T-cell (primary cell): Measurements from ENCODE around the gene IFT27. TPM values are rescaled to one million over a fixed set of nuclear protein-coding genes. Genes with fewer than 3 reads are reported as not detected.

Experiments
- ATAC-seq, 4 experiments: fragments of 200-7000 bp in 3 of 4; fragments of 150-1000 bp in 1 of 4; cut with Tn5 transposase; replicated peaks in 1 of 4; 1 replicate in 3 of 4; 2 replicates in 1 of 4; pipeline ENCODE4 v1.10.0; 2021; ENCODE audit warnings: moderate library complexity in 3 of 4, mild to moderate bottlenecking in 2 of 4, moderate number of reproducible peaks in 1 of 4
- CTCF ChIA-PET, 2 donors: fragments of 300-600 bp; sonication (Branson Sonifier 250); formaldehyde crosslinking; loops; one replicate each; lab custom pipeline; 2022; ENCODE audit warnings: antibody characterized with exemption in 2 of 2; lab: Charles Lee
- POLR2A ChIA-PET, 2 donors: fragments of 300-600 bp; sonication (Branson Sonifier 250); formaldehyde crosslinking; loops; one replicate each; lab custom pipeline; 2022; ENCODE audit warnings: antibody characterized with exemption in 2 of 2; lab: Charles Lee
- DNase-seq, 35 experiments: peaks; one replicate each; pipeline versions ENCODE4 v3.0.0 to v3.0.0-alpha.2; 2013 to 2023
- H3K27ac ChIP-seq: one replicate; pipeline ENCODE4 v1.5.1; 2013; ENCODE audit warnings: low read length
- H3K27me3 ChIP-seq, 2 experiments: replicated peaks in 1 of 2; 1 replicate in 1 of 2; 2 replicates in 1 of 2; pipeline versions ENCODE4 v1.6.1 to v1.7.0; 2013; ENCODE audit warnings: low read length in 1 of 2, mixed read lengths in 1 of 2; ENCODE audit not compliant: control insufficient read depth in 2 of 2, insufficient read depth in 2 of 2; ENCODE audit errors: extremely low read depth in 1 of 2
- H3K36me3 ChIP-seq, 2 donors: 1 replicate in 1 of 2; 2 replicates in 1 of 2; pipeline versions ENCODE4 v1.6.1 to v1.7.0; 2013; ENCODE audit warnings: low read length in 1 of 2; ENCODE audit not compliant: control insufficient read depth in 2 of 2, insufficient read depth in 1 of 2; ENCODE audit errors: extremely low read depth in 1 of 2
- H3K4me1 ChIP-seq, 2 experiments: 1 replicate in 1 of 2; 2 replicates in 1 of 2; pipeline versions ENCODE4 v1.6.1 to v1.7.0; 2013; ENCODE audit warnings: low read length in 2 of 2, mixed read lengths in 1 of 2; ENCODE audit not compliant: insufficient read depth in 2 of 2, control insufficient read depth in 1 of 2; ENCODE audit errors: extremely low read depth in 1 of 2
- H3K4me3 ChIP-seq, 2 donors: 1 replicate in 1 of 2; 2 replicates in 1 of 2; pipeline versions ENCODE4 v1.5.1 to v1.7.0; 2013; ENCODE audit warnings: mild to moderate bottlenecking in 2 of 2, low read length in 1 of 2, moderate library complexity in 1 of 2; ENCODE audit not compliant: control insufficient read depth in 1 of 2; ENCODE audit errors: extremely low read depth in 1 of 2
- H3K9me3 ChIP-seq: 2 replicates; pipeline ENCODE4 v1.7.0; 2013
- H3K27ac Mint-ChIP-seq, 2 donors: one replicate each; pipeline ENCODE4 v1.8.0; 2020 to 2021; ENCODE audit warnings: mild to moderate bottlenecking in 2 of 2, mixed read lengths in 2 of 2
- H3K27me3 Mint-ChIP-seq, 2 donors: one replicate each; pipeline ENCODE4 v1.8.0; 2021 to 2022; ENCODE audit warnings: mixed read lengths in 2 of 2
- H3K36me3 Mint-ChIP-seq: one replicate; pipeline ENCODE4 v1.8.0; 2021; ENCODE audit warnings: mixed read lengths
- H3K4me1 Mint-ChIP-seq, 3 donors: one replicate each; pipeline ENCODE4 v1.8.0; 2020 to 2022; ENCODE audit warnings: mixed read lengths in 3 of 3, mild to moderate bottlenecking in 1 of 3
- H3K4me3 Mint-ChIP-seq, 3 donors: one replicate each; pipeline ENCODE4 v1.8.0; 2020 to 2022; ENCODE audit warnings: mild to moderate bottlenecking in 3 of 3, mixed read lengths in 3 of 3, moderate library complexity in 3 of 3
- H3K9me3 Mint-ChIP-seq, 3 donors: one replicate each; pipeline ENCODE4 v1.8.0; 2020 to 2022; ENCODE audit warnings: mixed read lengths in 3 of 3
- WGBS: methylation state at CpG from one replicate; pipeline ENCODE4 v1.1.5; 2013; ENCODE audit warnings: missing lambda C conversion rate; ENCODE audit not compliant: insufficient coverage; 5-methylcytosine and 5-hydroxymethylcytosine counted together
- total RNA-seq, 35 experiments: library from RNA in 6 of 35; stranded (reverse) in 6 of 35; fragments of 120-200 nt in 1 of 35; gene quantifications; one replicate each; pipeline versions ENCODE4 v1.2.1 to v1.2.4 and lab custom pipeline; 2013 to 2026

IFT27 gene
- total RNA-seq, 5 donors from 2014 or later (not counting 1 experiment from before 2014, with no cell fraction given) = 19.1 to 34.5 (median 32.0) TPM

DNA sequence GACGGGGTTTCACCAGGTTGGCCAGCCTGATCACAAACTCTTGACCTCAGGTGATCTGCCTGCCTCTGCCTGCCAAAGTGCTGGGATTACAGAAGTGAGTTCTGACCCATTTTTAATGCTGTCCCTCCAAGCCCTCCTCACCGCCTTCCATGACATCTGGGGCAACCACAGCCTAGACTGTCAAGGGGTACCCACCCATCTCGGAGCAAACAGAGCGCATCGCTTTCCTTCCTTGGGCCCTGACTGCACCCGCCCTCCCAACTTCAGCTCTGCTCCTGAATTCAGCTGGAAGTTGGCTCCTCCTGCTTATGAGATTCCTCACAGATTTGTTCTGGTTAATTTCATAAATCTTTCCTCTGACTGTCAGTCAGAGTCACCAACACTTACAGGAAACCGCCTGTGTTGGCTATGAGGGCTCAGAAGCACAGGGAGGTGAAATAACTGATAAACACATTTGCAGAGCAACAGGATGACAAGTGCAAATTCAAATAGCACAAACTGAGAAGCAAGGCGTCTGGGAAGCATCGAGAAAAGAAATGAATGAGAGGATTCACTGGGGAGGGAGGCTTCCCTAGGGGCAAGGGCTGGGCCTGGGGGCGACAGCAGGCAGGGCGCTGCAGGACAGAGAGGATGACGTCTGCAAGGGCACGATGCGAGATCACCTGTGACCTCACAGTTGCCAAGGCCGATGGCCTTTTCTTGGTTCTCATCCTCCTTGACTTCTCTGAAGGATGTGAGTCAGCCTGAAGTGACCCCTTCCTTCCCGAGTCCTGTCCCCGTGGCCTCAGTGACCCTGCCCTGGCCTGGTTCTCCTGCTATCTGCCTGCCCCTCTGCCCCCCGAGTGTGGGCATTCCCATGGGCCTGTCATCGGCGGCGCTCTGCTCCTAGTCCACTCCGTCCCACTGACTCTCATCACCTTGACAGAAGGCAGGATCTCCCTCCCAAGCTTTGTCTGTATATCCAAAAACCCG is 6.1 kb downstream of the IFT27 start:
- no peaks in the 10 kb centered on the region for H3K27me3 Mint-ChIP-seq
- H3K4me3 Mint-ChIP-seq = no peak overlapping the region
- Histone ChIP-seq H3K27me3 (peaks cover 0 to 6% of the 10 kb centered on the region in 2 experiments), H3K27ac (no peak overlapping the region), H3K4me3 (no peak overlapping the region), H3K9me3 (no peaks in the 10 kb centered on the region), H3K36me3 (peaks cover 13 to 19% of the 10 kb centered on the region in 2 donors), H3K4me1 (peaks cover under 1% of the 10 kb centered on the region in 2 experiments)
- peaks cover 4 to 10% (median 5%) of the 10 kb centered on the region in 3 donors for H3K4me1 Mint-ChIP-seq
- DNase-seq = no peak
- no peak for ATAC-seq
- CTCF ChIA-PET = interaction anchor here in 1 of 2 donors (0.6 to 0.8 kb wide), 2 partner anchors 13 to 297 kb away, joined by 4 read pairs; no protein-coding TSS in a partner anchor
- H3K36me3 Mint-ChIP-seq = peaks cover 26% of the 10 kb centered on the region
- no peaks in the 10 kb centered on the region for H3K9me3 Mint-ChIP-seq
- WGBS = 81% methylated on average over 21 of the region's 23 CpGs
- no peak overlapping the region for H3K27ac Mint-ChIP-seq
- POLR2A ChIA-PET = no interaction called here

DNA sequence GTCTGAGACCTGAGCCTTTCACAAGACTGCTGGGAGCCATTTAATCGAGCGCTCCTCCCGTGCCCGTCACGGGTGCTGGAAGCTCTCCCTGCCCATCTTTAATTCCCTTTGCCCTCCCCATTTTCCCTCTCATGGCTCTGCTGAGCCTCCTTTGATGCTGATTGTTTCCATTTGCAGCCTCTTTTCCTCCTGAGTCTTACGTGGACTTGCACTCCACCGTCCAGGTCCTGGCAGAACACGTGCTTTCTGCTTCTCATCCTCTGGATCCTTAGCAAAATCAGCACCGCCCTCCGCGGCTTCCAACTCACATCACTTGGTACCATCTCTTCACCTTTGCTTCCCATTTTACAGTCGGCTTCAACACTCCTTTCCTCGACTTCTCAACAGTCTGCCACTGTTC is 7.3 kb downstream of the IFT27 start:
- Mint-ChIP-seq H3K27me3 (no peaks in the 10 kb centered on the region), H3K36me3 (peaks cover 26% of the 10 kb centered on the region), H3K9me3 (no peaks in the 10 kb centered on the region), H3K27ac (no peak overlapping the region), H3K4me1 (peaks cover 0 to 9% (median 0%) of the 10 kb centered on the region in 3 donors), H3K4me3 (no peak overlapping the region)
- Histone ChIP-seq H3K4me1 (no peaks in the 10 kb centered on the region), H3K27me3 (peaks cover 0 to 6% of the 10 kb centered on the region in 2 experiments), H3K36me3 (peaks cover 13 to 19% of the 10 kb centered on the region in 2 donors), H3K9me3 (no peaks in the 10 kb centered on the region), H3K4me3 (no peak overlapping the region), H3K27ac (no peak overlapping the region)
- no peak for DNase-seq
- WGBS = 95% methylated on average over 13 of the region's 13 CpGs
- ChIA-PET POLR2A (no interaction called here), CTCF (no interaction called here)
- no peak for ATAC-seq

DNA sequence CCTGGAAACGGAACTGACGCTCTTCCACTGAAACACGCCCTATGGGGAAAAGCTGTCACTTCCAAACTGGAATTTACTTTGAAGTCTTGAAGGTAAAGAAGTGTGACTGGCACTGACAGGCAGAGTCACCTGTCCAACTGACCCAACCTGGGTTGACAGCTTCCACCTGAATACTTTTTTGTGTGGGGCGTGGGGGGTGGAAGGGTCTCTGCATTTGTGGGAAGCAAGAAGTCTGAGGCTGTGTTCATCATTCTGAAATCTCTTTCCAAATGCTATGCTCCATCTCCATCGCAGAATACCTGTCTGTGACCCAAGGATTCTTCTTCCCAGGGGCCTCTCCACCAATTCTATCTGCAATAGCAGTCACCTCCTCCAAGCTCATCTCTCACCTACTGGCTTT is 7.8 kb downstream of the IFT27 start:
- Mint-ChIP-seq H3K27ac (no peak overlapping the region), H3K36me3 (peaks cover 26% of the 10 kb centered on the region), H3K4me1 (peaks cover 0 to 9% (median 0%) of the 10 kb centered on the region in 3 donors), H3K27me3 (no peaks in the 10 kb centered on the region), H3K9me3 (no peaks in the 10 kb centered on the region), H3K4me3 (no peak overlapping the region)
- peaks cover 0 to 6% of the 10 kb centered on the region in 2 experiments for H3K27me3 ChIP-seq
- DNase-seq = no peak
- peaks cover 13 to 19% of the 10 kb centered on the region in 2 donors for H3K36me3 ChIP-seq
- ATAC-seq = no peak
- POLR2A ChIA-PET = no interaction called here
- WGBS = 97% methylated on average over 4 of the region's 5 CpGs
- no peaks in the 10 kb centered on the region for H3K9me3 ChIP-seq
- H3K4me1 ChIP-seq = no peaks in the 10 kb centered on the region
- CTCF ChIA-PET = no interaction called here
- no peak overlapping the region for H3K4me3 ChIP-seq
- H3K27ac ChIP-seq = no peak overlapping the region

DNA sequence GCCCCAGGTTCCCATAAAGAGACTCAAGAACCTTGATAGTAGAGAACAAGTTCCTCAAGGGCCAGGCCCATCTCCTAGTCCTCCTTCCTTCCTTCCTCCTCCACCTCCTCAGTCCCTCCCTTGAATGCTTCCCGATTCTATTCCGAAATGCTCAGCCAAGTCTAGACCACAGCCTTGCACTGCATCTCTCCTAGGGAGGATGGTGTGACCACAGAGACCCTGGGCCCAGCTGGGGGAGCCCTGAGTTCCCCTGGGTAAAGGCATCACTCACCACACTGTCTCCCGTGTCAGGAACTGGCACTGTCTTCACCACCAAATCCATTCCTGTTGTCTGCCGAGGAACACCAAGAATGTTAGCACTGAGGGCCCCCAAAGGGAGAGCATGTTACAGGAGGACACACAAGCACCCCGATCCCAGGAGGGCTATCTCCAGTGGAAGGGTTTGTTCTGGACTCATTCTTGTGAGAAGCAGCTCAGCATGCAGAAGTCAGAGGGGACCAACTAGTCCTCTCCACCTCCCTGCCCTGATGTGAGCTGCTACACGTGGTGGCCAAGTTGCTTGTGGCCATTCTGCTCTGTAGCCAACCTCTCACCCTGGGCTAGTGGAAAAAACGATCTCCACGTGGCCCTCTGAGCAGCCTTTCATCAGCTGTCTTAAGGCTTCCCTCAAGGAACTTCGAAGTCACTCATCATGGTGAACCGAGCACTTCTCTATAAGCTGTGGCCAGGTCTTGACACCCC is 8.7 kb downstream of the IFT27 start:
- ChIA-PET CTCF (no interaction called here), POLR2A (no interaction called here)
- peaks cover 32% of the 10 kb centered on the region for H3K36me3 Mint-ChIP-seq
- Histone ChIP-seq H3K27me3 (peaks cover 0 to 6% of the 10 kb centered on the region in 2 experiments), H3K27ac (no peak overlapping the region), H3K4me1 (no peaks in the 10 kb centered on the region), H3K9me3 (no peaks in the 10 kb centered on the region), H3K36me3 (peaks cover 16 to 23% of the 10 kb centered on the region in 2 donors), H3K4me3 (no peak overlapping the region)
- no peak overlapping the region for H3K4me3 Mint-ChIP-seq
- 91% methylated on average over 5 of the region's 10 CpGs for WGBS
- peaks cover 0 to 9% (median 0%) of the 10 kb centered on the region in 3 donors for H3K4me1 Mint-ChIP-seq
- ATAC-seq = no peak
- no peaks in the 10 kb centered on the region for H3K9me3 Mint-ChIP-seq
- DNase-seq = no peak
- no peak overlapping the region for H3K27ac Mint-ChIP-seq
- H3K27me3 Mint-ChIP-seq = no peaks in the 10 kb centered on the region

DNA sequence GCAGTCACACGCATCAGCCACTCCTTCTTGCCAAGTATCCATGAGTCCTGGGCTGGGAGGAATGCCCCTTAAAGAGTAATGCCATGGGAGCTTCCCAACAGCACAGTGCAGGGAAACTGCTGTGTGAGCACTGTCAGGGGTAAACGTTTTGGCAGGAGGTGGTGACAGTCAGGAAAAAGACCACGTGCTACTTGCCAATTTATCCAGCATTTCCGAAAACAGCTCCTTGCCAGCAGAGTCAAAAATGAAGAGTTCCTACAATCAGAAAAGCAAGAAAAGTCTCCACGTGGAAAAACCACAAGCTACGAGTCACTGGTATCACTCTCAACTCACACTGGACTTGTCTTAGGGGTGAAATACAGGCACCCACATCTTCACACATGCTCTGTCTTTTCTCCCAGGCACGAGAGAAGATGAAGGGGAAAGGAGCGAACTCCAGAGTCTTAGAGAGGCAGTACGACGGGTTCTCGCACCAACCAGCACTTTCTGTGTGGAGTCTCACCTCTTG is 9.9 kb downstream of the IFT27 start:
- H3K4me1 Mint-ChIP-seq = peaks cover 0 to under 1% (median 0%) of the 10 kb centered on the region in 3 donors
- no peaks in the 10 kb centered on the region for H3K27me3 Mint-ChIP-seq
- Histone ChIP-seq H3K4me1 (no peaks in the 10 kb centered on the region), H3K36me3 (peaks cover 15 to 20% of the 10 kb centered on the region in 2 donors), H3K27me3 (peaks cover 0 to 5% of the 10 kb centered on the region in 2 experiments), H3K27ac (no peak overlapping the region), H3K9me3 (no peaks in the 10 kb centered on the region), H3K4me3 (no peak overlapping the region)
- no peak overlapping the region for H3K4me3 Mint-ChIP-seq
- H3K9me3 Mint-ChIP-seq = no peaks in the 10 kb centered on the region
- no peak overlapping the region for H3K27ac Mint-ChIP-seq
- ATAC-seq = no peak
- DNase-seq = no peak
- WGBS = 88% methylated on average over 9 of the region's 11 CpGs
- ChIA-PET POLR2A (interaction anchor here in 1 of 2 donors (0.7 kb wide), 1 partner anchor 267 kb away, joined by 3 read pairs; no protein-coding TSS in a partner anchor), CTCF (interaction anchor here in 1 of 2 donors (1.3 kb wide), 1 partner anchor 10 kb away, joined by 3 read pairs; the partner anchor contains the start of gene IFT27)
- peaks cover 25% of the 10 kb centered on the region for H3K36me3 Mint-ChIP-seq
